B cell (primary cell): ENCODE data around the gene HOXA3. TPM values are rescaled to one million over a fixed set of nuclear protein-coding genes. Genes with fewer than 3 reads are reported as not detected.

Source experiments
- ATAC-seq: fragments of 200-7000 bp; cut with Tn5 transposase; one replicate; pipeline ENCODE4 v1.10.0; 2021; ENCODE audit warnings: low read depth, mild to moderate bottlenecking, moderate number of reproducible peaks, moderate library complexity
- CTCF ChIA-PET: fragments of 350-600 bp; sonication (Branson Sonifier 250); formaldehyde crosslinking; loops from one replicate; lab custom pipeline; 2021; ENCODE audit warnings: antibody characterized with exemption, inconsistent platforms; lab: Charles Lee
- POLR2A ChIA-PET: fragments of 350-600 bp; sonication (Branson Sonifier 250); formaldehyde crosslinking; loops from one replicate; lab custom pipeline; 2021; ENCODE audit warnings: antibody characterized with exemption; lab: Charles Lee
- DNase-seq: peaks from one replicate; pipeline ENCODE4 v3.0.0; 2013
- H2AFZ ChIP-seq: 2 replicates; pipeline ENCODE4 v1.6.1; 2012; ENCODE audit warnings: mild to moderate bottlenecking, low read depth, low read length; ENCODE audit not compliant: insufficient read depth, poor library complexity, severe bottlenecking
- H3K27ac ChIP-seq, 2 donors: 1 replicate in 1 of 2; 2 replicates in 1 of 2; pipeline ENCODE4 v1.5.1; 2012 to 2013; ENCODE audit warnings: low read length in 2 of 2, mild to moderate bottlenecking in 2 of 2, moderate library complexity in 1 of 2
- H3K27me3 ChIP-seq, 4 experiments: fragments of 200-600 bp in 1 of 4; sonication (generic) in 1 of 4; replicated peaks in 1 of 4; 1 replicate in 2 of 4; 2 replicates in 2 of 4; pipeline versions ENCODE4 v1.6.1 to v1.7.0; 2013 to 2016; ENCODE audit warnings: low read length in 3 of 4, mild to moderate bottlenecking in 2 of 4, mixed read lengths in 1 of 4, moderate library complexity in 1 of 4; ENCODE audit not compliant: insufficient read depth in 4 of 4, control insufficient read depth in 3 of 4; ENCODE audit errors: control extremely low read depth in 1 of 4
- H3K36me3 ChIP-seq, 2 experiments: replicated peaks in 1 of 2; 1 replicate in 1 of 2; 2 replicates in 1 of 2; pipeline versions ENCODE4 v1.6.1 to v1.7.1; 2013; ENCODE audit warnings: low read length in 1 of 2; ENCODE audit not compliant: insufficient read depth in 2 of 2, control insufficient read depth in 1 of 2; ENCODE audit errors: control extremely low read depth in 1 of 2, extremely low read depth in 1 of 2
- H3K4me1 ChIP-seq, 2 donors: fragments of 200-600 bp in 1 of 2; sonication (generic) in 1 of 2; 1 replicate in 1 of 2; 2 replicates in 1 of 2; pipeline versions ENCODE4 v1.5.1 to v1.6.1; 2013 to 2017; ENCODE audit warnings: low read length in 2 of 2; ENCODE audit not compliant: control insufficient read depth in 2 of 2, insufficient read depth in 2 of 2
- H3K4me2 ChIP-seq: replicated peaks from 2 replicates; pipeline ENCODE3; 2012; ENCODE audit warnings: mild to moderate bottlenecking, low read depth, low read length; ENCODE audit not compliant: poor library complexity, severe bottlenecking
- H3K4me3 ChIP-seq, 5 experiments: fragments of 200-600 bp in 1 of 5; sonication (generic) in 1 of 5; 1 replicate in 3 of 5; 2 replicates in 2 of 5; pipeline versions ENCODE4 v1.5.1 to v1.7.0; 2011 to 2016; ENCODE audit warnings: low read length in 4 of 5, mild to moderate bottlenecking in 4 of 5, low read depth in 2 of 5, control low read depth in 1 of 5, moderate library complexity in 1 of 5; ENCODE audit not compliant: insufficient read depth in 1 of 5; ENCODE audit errors: control extremely low read depth in 1 of 5, extremely low read depth in 1 of 5
- H3K79me2 ChIP-seq: fragments of 200-600 bp; sonication (generic); one replicate; pipeline ENCODE4 v1.6.0; 2016; ENCODE audit warnings: low read length; ENCODE audit not compliant: control insufficient read depth, insufficient read depth
- H3K9ac ChIP-seq: fragments of 200-600 bp; sonication (generic); 2 replicates; pipeline ENCODE4 v1.6.1; 2017; ENCODE audit warnings: mild to moderate bottlenecking, low read length, moderate library complexity
- H3K9me3 ChIP-seq, 3 donors: one replicate each; pipeline versions ENCODE4 v1.6.1 to v1.7.1; 2013; ENCODE audit warnings: low read length in 2 of 3; ENCODE audit not compliant: control insufficient read depth in 2 of 3, insufficient read depth in 1 of 3; ENCODE audit errors: control extremely low read depth in 1 of 3
- H4K20me1 ChIP-seq: 2 replicates; pipeline ENCODE4 v1.6.0; 2012; ENCODE audit warnings: mild to moderate bottlenecking, low read length; ENCODE audit not compliant: insufficient read depth, control insufficient read depth, poor library complexity, severe bottlenecking
- H3K27ac Mint-ChIP-seq: one replicate; pipeline ENCODE4 v1.8.0; 2021; ENCODE audit warnings: mixed read lengths
- H3K27me3 Mint-ChIP-seq: one replicate; pipeline ENCODE4 v1.8.0; 2021; ENCODE audit warnings: mixed read lengths
- H3K4me1 Mint-ChIP-seq: one replicate; pipeline ENCODE4 v1.8.0; 2021; ENCODE audit warnings: mixed read lengths
- H3K4me3 Mint-ChIP-seq: one replicate; pipeline ENCODE4 v1.8.0; 2021; ENCODE audit warnings: mixed read lengths
- H3K9me3 Mint-ChIP-seq: one replicate; pipeline ENCODE4 v1.8.0; 2022; ENCODE audit warnings: mixed read lengths; ENCODE audit not compliant: insufficient read depth
- EZH2 ChIP-seq: IDR thresholded peaks from 2 replicates; pipeline ENCODE4 v1.6.1; 2012; ENCODE audit warnings: borderline replicate concordance, low read depth, mild to moderate bottlenecking, moderate library complexity, low read length; ENCODE audit not compliant: insufficient read depth, poor library complexity, severe bottlenecking
- WGBS: methylation state at CpG from one replicate; pipeline ENCODE4 v1.1.5; 2013; ENCODE audit warnings: missing lambda C conversion rate; ENCODE audit not compliant: insufficient coverage; 5-methylcytosine and 5-hydroxymethylcytosine counted together
- intact Hi-C: fragments of 100-400 bp; cut with micrococcal nuclease; formaldehyde crosslinking; loops from one replicate; pipeline ENCODE4 v1.10.0; 2022
- polyA plus RNA-seq: library from polyadenylated mRNA; depleted of rRNA; stranded (reverse); fragments of >200 nt; gene quantifications from 2 replicates; pipeline ENCODE4 v1.2.3, GENCODE V29; 2012
- total RNA-seq, 2 donors: library from RNA; stranded (reverse); fragments of 120-200 nt in 1 of 2; gene quantifications; 1 replicate in 1 of 2; 2 replicates in 1 of 2; pipeline versions ENCODE4 v1.2.3 to v1.2.4, GENCODE V29; 2013 to 2022
- TF ChIP-seq, protein P1 (sequence below): fragments of 200-600 bp; IDR thresholded peaks from one replicate; pipeline ENCODE4 v1.8.0; 2022; ENCODE audit warnings: antibody characterized with exemption, mild to moderate bottlenecking

HOXA3 gene
- total and polyA plus RNA-seq, 2 donors (not counting 1 experiment from before 2014, with no cell fraction given), result 0.07 TPM; not detected in 1

DNA sequence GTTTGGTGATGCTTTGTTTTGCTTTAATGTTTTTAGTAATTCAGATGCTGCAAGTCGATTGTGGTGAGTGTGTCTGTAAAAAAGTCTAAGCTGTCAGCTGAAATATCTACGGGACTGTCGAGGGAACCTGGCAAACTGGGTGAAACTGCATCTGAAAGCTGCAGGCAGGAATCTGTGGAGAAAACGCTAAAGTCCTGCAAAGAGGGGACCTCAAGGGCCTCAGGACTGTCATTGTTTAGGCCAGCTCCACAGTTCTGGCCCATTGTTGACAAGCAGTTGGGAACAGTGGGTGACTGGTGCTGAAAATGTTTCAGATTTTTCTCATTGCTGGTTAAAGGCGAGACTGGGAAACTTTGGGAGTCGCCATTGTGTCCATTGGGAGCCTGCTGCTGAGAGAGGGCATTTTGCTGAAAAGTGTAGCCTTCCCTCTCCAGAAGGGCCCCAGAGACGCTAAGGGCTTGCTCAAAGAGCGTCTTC is 51.7 kb downstream of the HOXA3 start:
- Histone ChIP-seq H3K4me3 (no peak overlapping the region), H3K27me3 (peaks cover 0 to 88% (median 61%) of the 10 kb centered on the region in 4 experiments), H3K79me2 (no peaks in the 10 kb centered on the region), H2AFZ (no peak overlapping the region), H3K9me3 (peaks cover 0 to 29% (median 0%) of the 10 kb centered on the region in 3 donors), H4K20me1 (peaks cover 12% of the 10 kb centered on the region), H3K27ac (no peak overlapping the region), H3K4me2 (no peak overlapping the region), H3K4me1 (peaks cover 41 to 45% of the 10 kb centered on the region in 2 donors), H3K36me3 (no peaks in the 10 kb centered on the region), H3K9ac (no peak overlapping the region)
- ATAC-seq (no peak), DNase-seq (no peak)
- H3K9me3 Mint-ChIP-seq, result no peaks in the 10 kb centered on the region
- H3K4me3 Mint-ChIP-seq, result no peak overlapping the region
- 95% methylated on average over 8 of the region's 8 CpGs for WGBS
- POLR2A ChIA-PET, result no interaction called here
- CTCF ChIA-PET, result no interaction called here
- peaks cover 37% of the 10 kb centered on the region for H3K4me1 Mint-ChIP-seq
- no peak overlapping the region for H3K27ac Mint-ChIP-seq
- intact Hi-C loops, result no loop called here
- no peak for TF ChIP-seq EZH2
- TF ChIP-seq, protein P1, sequence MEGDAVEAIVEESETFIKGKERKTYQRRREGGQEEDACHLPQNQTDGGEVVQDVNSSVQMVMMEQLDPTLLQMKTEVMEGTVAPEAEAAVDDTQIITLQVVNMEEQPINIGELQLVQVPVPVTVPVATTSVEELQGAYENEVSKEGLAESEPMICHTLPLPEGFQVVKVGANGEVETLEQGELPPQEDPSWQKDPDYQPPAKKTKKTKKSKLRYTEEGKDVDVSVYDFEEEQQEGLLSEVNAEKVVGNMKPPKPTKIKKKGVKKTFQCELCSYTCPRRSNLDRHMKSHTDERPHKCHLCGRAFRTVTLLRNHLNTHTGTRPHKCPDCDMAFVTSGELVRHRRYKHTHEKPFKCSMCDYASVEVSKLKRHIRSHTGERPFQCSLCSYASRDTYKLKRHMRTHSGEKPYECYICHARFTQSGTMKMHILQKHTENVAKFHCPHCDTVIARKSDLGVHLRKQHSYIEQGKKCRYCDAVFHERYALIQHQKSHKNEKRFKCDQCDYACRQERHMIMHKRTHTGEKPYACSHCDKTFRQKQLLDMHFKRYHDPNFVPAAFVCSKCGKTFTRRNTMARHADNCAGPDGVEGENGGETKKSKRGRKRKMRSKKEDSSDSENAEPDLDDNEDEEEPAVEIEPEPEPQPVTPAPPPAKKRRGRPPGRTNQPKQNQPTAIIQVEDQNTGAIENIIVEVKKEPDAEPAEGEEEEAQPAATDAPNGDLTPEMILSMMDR, result no peak
- peaks cover 74% of the 10 kb centered on the region for H3K27me3 Mint-ChIP-seq

DNA sequence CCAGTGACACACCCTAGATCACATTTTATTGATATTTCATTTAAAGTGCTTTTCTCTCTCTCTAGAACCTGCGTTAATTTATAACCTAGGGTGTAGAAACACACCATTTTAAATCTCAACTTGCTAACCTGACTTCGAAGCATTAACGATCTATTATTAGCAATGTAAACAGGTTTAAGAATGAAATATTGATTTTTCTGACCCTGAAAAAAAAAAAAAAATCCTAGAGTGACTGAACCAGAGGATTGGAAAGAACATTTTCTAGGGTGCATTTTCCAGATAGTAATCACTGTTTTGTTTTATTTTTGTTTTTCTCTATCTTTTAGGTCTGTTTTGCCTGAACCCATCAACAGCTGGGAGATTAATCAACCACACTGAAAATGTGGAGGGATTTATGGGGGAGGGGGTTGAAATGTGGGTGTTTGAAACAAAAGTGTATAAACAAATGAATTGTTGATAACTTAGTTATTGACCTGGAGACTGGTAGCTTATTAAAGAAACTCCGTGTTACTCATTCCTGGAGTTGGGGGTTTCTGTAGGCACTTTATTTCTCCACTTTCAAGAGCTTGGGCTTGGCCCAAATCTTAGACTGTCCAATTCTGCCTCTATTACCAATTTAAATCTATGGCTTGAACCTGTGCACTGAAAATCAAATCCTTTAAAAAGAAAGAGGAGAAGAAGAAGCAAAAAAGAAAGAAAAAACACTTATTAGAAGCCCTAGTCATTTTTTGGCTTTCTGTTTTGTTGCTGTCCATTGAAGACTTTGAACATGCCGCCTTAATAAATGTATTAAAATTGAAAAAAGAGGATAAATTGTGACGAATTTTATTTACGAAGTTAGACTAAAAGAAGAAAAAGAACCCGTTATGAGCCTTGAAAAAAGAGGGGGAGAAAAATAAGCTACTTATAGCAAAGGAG is 52.7 kb downstream of the HOXA3 start:
- intact Hi-C loops, result loop anchor here (5.0 kb wide), 2 partner anchors 417 to 1237 kb away; no protein-coding TSS in a partner anchor
- H3K4me3 Mint-ChIP-seq, result no peak overlapping the region
- Histone ChIP-seq H3K9me3 (peaks cover 0 to 29% (median 0%) of the 10 kb centered on the region in 3 donors), H3K36me3 (no peaks in the 10 kb centered on the region), H3K4me3 (no peak overlapping the region), H3K4me1 (peaks cover 50% of the 10 kb centered on the region in 2 donors), H2AFZ (no peak overlapping the region), H3K4me2 (no peak overlapping the region), H3K27ac (no peak overlapping the region), H3K27me3 (peaks cover 0 to 92% (median 60%) of the 10 kb centered on the region in 4 experiments), H4K20me1 (peaks cover 12% of the 10 kb centered on the region), H3K9ac (no peak overlapping the region), H3K79me2 (no peaks in the 10 kb centered on the region)
- WGBS, result no CpG with 5 or more reads among the region's 8 CpGs
- ChIA-PET CTCF (interaction anchor here (0.7 to 1.5 kb wide), 5 partner anchors 51 to 1205 kb away, joined by 3 to 7 read pairs (median 4); no protein-coding TSS in a partner anchor), POLR2A (no interaction called here)
- no peak for DNase-seq
- no peak for TF ChIP-seq EZH2
- TF ChIP-seq, protein P1, result no peak
- ATAC-seq, result no peak
- peaks cover 72% of the 10 kb centered on the region for H3K27me3 Mint-ChIP-seq
- H3K4me1 Mint-ChIP-seq, result peaks cover 47% of the 10 kb centered on the region
- H3K9me3 Mint-ChIP-seq, result no peaks in the 10 kb centered on the region
- H3K27ac Mint-ChIP-seq, result no peak overlapping the region
